Activated effector memory CD4-positive, alpha-beta T cell treated with Interleukin-2 at 50 U/mL for 16 hours (primary cell): ENCODE results near the gene ELMO1.

ENCODE experiments used
- DNase-seq: peaks from one replicate; pipeline ENCODE4 v3.0.0-alpha.2; 2020

Gene ELMO1

DNA sequence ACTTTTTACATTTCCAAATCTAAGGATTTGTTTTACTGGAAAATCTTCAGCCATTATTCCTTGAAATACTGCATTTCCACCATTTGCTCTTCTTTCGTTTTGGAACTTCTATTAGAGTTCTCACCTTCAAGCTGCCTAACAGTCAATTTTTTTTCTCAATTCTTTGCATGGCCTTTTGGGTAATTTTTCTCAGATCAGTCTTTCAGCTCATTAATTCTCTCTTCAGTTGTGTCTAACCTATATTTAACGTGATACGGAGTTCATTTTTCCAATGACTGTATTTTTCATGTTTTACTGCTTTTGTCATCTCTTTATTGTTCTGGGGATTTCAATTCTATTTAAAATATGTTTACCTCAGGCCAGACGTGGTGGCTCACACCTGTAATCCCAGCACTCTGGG, 600.7 kb downstream of the ELMO1 start:
- DNase-seq, result no peak

- DNase-seq, result no peak
Measured at GRCh38 chr7:36844374-36844773, 604.3 kb downstream of the ELMO1 start.

GRCh38 chr7:36840904-36841303, 607.8 kb downstream of the ELMO1 start:
- DNase-seq, result no peak

GRCh38 chr7:36838616-36839225, 609.9 kb downstream of the ELMO1 start:
- DNase-seq, result no peak

DNA sequence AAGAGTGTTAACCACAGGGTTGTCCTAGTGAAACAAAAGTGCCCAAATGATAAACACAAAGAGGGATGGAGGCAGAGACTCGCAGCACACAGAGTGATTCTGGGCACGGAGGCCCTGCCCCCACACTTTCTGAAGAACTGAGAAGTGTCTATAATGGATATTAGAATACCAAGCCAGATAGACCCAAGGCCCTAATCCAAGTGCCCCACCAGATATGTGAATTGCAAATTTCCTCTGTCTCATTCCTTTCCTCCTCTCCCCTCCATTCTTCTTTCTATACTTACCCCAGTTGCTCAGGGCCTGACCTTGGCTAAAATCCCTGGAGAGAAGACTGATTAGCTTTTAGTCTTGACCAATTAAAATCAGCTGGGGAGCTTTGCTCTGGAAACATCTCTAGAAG, 617.6 kb downstream of the ELMO1 start:
- no peak for DNase-seq

GRCh38 chr7:36827726-36828703, 620.6 kb downstream of the ELMO1 start:
- no peak for DNase-seq

- no peak for DNase-seq
Measured at GRCh38 chr7:36825501-36825900, 623.2 kb downstream of the ELMO1 start.

GRCh38 chr7:36823353-36823752, 625.3 kb downstream of the ELMO1 start:
- no peak for DNase-seq

DNA sequence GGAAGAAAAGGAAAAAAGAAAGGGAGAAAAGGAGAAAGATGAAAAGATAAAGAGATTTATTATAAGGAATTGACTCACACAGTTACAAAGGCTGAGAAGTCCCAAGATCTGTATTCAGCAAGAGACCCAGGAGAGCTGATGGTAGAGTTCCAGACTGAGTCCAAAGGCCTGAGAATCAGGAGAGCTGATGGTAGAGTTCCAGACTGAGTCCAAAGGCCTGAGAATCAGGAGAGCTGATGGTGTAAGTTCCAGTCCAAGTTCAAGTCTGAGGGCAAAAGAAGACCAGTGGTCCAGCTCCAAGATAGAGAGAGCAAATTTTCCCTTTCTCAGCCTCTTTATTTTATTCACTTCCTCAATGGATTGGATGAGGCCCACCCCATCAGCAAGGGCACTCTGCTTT, 627.0 kb downstream of the ELMO1 start:
- DNase-seq, result no peak

- no peak for DNase-seq
Measured at GRCh38 chr7:36820527-36821170, 628.0 kb downstream of the ELMO1 start.

- no peak for DNase-seq
Measured at GRCh38 chr7:36819639-36820038, 629.0 kb downstream of the ELMO1 start.

DNA sequence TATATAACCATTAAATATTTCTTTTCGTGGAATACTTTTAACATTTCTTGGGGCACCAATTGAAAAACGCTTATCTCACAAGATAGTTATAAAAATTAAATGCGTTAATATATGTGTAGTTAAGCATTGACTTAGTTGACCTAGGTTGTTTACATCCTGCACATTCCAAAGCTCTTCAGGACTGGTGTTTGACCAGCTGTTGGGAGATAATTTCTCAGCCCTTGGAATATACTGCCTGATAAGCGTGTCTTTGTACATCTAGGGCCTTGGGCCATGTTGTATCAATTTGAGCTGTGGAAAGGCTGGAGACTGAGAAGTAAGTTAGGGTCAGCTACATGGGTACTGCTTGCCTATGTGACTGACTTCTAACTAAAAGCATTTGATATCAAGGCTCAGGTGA, 634.4 kb downstream of the ELMO1 start:
- no peak for DNase-seq

DNA sequence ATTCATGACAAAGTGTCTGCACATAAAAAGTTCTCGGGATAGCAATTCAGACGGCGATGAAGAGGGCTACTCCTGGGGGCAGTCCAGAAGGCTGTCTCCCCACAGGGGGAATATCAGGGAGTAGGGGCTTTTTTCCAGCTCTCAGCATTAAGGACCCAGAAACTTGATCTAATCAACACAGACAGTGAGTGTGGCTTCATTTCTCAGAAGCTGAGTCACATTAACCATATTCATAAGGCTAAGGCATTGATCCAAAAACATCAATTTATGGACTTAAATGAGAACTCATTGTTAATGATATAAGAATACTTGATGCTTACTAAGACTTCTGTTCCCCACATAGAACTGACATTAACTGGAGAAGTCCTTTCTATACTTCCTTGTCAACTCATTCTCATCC, 636.9 kb downstream of the ELMO1 start:
- no peak for DNase-seq

GRCh38 chr7:36810489-36810888, 638.2 kb downstream of the ELMO1 start:
- DNase-seq, result no peak

- no peak for DNase-seq
Measured at GRCh38 chr7:36810032-36810431, 638.6 kb downstream of the ELMO1 start.

DNA sequence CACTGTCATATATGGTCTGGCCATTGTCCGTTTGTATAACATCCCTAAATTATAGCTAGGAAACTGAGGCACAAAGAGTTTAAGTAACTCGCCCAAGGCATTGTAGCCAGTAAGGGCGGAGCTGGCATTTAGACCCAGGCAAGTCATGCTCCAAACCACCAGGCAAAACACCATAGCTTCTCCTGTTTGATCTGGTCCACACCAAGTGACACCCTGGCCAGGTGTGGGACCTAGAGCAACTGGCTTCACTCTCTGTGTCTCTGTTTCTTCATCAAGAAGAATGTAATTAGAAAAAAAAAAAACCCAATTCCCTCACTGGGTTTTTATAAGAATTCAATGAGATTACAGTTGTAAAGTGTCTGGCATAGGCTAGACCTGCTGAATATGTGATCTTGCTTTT, 639.2 kb downstream of the ELMO1 start:
- no peak for DNase-seq

DNA sequence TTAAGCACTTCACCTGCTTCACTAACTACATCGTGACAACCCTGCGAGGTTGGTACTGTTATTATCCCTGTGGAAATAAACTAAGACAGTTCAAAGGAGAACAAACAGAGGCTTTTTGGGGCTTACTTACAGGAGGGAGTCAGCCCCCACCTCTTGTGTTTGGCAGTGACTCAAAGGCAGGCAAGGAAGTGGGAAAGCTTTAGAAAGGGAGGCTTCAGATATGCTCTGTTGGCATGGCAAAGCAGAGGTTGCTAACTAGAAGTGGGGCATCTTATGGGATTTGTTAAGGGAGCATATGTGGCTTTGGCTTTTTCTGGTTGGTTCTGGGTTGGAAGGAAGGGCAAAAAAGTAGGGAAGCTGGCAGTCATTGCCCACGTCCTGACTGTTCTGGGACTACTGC, 639.6 kb downstream of the ELMO1 start:
- no peak for DNase-seq

GRCh38 chr7:36806891-36807290, 641.8 kb downstream of the ELMO1 start:
- DNase-seq, result no peak
